ENCODE data around the gene MYO1E.

GRCh38 chr15:59273234-59273633 is 99.4 kb downstream of the MYO1E start:
- TF ChIP-seq CTCF (IDR thresholded peaks at IDR 0.05), result no peak
- TF ChIP-seq EP300 (IDR thresholded peaks at IDR 0.05), result no peak

All from sigmoid colon (tissue), 4 donors.